Retina (tissue), 1 donor: ENCODE measurements around the gene TAPT1.

ENCODE experiments used
- DNase-seq: peaks from one replicate; pipeline ENCODE4 v3.0.0-alpha.2; 2016

The TAPT1 gene

DNA sequence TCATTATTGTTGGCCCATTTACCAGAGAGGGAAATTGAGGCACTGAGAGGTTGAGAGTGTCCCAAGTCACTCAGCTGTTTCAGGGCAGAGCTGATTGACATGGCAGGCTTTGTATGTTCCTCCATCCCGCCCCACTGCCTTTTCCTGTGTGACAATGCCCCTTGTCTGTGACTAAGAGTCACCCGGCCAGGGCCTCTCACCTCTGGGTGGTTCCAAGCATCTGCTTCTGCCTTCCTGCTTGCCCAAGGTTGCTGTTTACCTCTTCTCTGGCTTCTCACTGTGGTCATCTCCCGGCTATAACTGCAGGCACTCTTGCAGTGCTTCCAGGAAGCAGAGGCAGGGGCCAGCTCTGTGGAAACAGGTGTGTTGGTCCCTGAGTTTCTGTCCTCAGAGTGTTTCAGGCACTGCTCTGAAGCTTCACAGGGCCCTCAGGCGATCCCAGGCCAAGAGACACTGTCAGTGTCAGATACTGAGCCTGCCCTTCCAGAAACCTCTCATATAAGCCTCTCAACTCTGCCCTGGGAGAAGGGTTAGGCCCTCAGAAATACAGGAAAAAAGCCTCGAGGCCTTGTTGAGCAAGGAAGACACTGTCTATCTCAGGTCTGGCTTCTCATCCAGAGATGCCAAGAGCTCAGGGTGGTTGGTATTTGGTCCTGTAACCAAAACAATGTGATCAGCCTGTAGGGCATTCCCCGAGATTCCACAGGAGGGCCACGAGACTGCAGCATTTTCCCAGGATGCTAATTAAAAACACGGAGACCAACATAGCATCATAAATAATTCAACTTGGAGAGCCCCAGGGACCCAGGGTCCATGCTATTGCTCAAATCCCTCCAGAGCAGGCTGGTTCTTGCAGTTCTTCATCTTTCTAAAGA is 100.5 kb downstream of the TAPT1 start:
- no peak for DNase-seq

DNA sequence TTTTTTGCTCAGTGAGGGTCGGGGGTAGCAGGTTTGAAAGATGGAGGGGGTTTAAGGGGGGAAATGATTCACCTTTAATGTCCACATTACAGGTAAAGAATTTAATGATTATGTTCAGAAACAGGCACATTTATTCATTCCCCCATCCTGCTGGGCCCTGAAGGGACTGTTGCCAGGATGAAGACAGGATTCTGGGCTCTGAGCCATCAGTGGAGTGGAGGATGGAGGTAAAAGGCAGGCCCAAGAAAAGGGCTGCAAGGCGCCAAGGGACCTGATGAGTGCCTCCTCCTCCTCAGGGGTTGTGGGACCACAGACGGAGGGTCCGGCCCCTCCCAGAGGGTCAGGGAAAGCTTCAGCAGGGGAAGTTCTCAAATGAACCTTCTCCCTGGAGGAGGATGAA is 102.0 kb downstream of the TAPT1 start:
- DNase-seq: no peak

DNA sequence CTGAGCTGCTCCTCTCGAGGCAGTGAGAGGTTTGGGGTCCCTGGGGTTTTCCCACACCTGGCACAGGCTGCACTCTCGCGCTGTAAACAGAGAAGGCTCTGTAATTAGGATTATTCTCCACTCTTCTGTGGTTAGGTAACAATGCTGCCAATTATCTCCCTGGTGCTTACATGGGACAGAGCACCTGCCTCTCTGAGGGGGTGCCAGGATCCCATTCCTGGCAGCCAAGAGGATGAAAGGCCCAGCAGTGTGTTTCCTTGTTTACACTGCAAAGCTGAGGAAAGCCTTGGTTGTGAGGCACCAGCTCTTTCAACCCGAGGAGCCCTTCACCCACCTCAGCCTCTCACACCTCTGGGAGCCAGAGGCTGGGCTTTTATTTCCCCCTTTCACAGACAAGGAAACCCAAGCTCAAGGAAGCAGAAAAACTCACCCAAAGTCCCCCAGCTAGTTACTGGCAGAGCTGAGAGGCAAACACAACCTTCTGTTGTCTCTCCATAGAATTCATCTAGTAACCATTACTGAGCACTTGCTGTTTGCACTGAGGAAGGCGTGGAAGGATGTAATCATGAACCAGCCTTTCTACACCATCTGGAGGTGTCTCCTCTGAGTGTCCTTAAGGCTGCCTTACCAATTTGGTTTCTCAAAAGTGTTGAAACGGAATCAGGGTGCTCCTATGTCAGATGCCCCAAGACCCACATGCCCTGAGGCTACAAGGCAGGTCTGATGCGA is 102.8 kb downstream of the TAPT1 start:
- DNase-seq: no peak

DNA sequence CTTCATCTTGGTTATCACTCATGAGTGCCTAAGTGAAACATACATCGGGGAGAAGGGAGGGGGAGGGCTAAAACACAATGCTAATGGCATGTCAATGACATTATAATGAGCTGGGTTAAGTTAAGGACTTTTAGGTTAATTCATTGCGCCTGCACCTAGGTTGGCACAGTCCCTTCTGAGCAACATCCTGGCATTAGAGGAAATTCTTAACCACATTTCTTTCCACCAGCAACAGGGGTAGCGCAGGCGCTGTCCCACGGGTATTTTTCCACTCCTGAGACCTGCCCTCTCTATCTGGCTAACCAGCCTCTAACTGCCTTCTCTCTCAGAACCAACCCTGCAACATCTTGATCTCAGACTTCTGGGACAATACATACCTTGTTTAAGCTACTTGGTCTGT is 103.5 kb downstream of the TAPT1 start:
- no peak for DNase-seq

DNA sequence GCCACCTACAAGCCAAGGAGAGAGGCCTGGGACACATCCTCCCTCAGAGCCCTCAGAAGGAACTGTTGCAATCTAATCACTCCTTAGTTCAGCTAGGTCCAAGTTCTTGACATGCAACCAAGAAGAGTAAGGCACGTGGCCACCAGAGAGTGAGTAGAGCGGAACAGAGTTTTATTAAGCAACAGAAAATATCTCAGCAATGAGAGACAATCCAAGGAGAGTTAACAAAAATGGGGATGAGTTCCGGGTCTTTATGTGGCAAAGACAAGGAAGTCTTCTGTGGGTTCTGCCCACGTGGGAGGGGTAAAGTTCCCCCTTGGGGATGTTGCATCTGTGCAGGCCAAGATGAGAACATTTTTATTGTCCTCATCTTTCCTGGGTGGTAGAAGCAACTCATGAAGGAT is 104.0 kb downstream of the TAPT1 start:
- DNase-seq: no peak

DNA sequence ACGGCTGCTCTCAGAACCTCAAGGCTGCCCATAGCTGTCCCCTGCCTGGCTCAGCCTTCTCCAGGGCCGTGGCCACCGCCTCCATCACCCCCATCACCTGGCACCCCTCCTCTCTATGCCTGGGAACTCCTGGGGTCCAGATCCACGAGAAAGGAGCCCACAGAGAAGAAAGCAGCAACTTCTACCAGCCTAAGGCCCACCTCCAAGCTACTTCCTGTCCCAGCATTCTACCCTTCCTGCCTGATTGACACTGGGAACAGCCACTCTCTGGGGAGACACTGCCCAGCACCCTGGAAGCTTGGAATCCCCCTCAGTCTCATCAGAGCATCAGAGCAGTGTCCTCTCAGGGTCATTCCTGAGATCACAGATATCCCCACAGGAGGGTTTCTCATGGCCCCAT is 105.6 kb downstream of the TAPT1 start:
- DNase-seq: no peak

DNA sequence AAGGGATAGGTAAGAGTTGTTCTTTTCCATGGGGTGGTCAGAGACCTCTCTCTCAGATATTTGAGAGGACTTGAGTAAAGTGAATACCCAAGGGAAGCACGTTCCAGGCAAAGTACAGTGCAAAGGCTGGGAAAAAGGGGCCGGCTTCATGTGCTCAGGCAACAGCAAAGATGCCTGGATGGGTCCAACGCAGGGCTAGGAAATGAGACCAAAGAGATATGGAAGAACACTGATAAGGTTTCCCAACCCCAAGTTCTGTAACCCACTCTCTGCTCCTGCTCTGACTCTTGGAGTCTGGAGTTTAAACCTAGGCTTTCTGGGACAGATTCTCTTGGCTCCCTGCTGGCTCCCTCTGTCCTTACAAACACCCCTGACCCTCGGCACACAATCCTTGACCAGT is 106.3 kb downstream of the TAPT1 start:
- DNase-seq: no peak

DNA sequence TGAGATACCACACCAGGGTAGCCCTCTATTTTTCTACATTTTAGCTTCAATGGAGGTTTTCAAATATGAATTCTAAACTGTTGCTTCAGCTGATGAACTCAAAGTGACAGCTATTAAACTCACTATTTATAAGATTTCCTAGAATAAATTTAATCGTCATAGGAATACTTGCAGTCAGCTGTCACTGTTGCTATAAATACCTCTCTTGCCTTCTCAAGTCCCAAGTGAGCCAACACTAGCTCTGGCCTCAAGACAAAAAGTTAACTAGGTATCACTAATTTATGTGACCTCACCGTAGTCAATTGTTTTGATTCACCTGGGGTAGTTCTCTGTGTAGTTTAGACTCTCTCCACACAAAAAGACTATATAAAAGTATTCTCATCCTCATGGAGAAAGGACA is 108.2 kb downstream of the TAPT1 start:
- DNase-seq: no peak

DNA sequence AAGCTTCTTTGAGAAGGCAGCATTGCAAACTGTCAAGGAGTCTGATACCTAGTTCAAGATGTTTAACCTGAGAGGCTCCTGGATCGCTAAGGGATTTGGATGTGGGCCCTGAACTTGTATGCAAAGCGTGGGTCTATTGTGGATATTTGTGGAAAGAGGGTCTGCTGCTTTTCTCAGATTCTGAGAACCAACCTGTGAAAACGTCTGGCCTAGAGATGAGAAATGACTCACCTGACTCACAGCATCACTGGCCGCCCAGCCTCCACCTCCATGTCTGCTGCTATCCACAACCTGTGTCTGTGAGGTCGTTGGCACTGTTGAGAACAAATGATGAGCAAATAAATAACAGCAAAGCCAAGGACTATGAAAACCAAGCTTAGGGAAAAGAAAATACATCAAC is 109.1 kb downstream of the TAPT1 start:
- no peak for DNase-seq

DNA sequence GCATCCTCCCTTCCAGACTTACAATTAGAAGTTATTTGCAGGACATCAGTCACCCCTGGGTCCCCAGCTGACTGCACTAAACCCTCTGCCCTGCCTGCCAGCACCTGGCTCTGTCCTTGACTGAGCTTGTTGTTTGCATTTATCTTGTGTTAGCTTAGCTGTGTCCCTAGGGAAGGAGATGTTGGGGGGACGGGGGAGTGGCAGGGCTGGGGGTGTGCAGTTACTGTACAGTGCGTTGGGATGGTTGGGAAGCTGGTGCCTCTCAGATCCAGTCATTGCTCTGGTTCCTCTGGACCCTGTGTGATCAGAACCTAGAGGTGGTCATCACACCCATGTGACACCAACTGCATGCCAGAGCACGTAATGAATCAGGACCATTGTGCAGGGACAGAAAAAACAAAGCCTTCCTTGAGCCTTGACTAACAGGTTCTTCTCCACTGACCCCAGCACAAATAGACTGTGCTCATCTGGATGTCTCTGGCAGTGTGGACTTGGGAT is 109.7 kb downstream of the TAPT1 start:
- DNase-seq: no peak

DNA sequence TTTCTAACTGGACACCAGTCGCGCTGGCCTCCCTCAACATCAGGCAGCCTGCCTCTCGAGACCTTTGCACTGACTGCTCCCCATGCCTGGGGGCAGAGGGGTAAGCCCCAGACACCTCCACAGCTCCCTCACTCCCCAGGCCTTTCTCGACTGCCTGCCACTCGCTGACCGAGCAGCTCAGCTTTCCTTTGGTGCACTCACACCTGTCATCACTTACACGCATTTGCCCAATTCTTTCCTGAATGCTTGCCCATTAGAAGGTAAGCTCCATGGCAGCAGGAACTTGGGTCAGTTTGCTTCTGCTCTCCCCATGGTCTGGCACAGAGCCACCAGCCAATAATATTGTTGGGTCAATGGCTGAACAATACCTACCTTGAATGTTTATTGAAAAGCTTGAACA is 110.3 kb downstream of the TAPT1 start:
- DNase-seq: no peak

DNA sequence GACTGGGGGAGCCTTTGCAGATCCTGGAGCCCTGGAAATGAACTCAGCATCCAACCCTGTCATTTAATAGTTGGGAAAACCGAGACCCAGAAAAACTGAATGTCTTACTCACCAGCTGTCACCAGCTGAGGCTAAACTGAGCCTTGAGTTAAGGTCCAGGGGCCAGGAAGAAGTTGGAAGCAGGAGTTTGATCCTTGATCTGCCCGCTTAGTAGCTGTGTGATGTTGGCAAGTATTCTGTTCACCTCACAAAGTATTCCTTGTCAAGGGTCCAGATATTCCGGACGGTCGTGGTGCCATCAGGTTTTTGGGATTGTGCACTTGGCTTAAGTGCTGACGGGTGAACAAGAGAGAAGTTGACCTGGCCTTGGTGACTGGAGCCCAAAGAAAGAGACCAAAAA is 111.7 kb downstream of the TAPT1 start:
- DNase-seq: no peak

DNA sequence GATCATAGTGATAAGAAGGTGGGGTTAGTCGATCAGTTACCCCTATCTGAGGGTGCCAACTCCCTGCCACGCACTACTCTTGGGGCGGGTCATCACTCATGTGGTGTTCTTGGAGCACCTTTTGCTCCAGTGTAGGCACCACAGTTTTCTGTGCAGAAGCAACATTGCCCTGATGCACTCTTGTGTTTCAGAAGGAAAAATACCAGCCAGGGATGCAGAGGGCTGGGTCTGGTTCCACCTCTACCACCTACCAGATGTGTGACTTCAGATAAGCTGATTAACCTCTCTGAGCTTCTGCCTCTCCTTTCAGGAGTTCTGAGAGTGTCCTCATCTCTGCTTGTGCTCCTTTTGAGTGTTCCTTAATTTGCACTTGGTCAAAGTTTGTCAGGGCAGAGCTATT is 112.5 kb downstream of the TAPT1 start:
- no peak for DNase-seq

DNA sequence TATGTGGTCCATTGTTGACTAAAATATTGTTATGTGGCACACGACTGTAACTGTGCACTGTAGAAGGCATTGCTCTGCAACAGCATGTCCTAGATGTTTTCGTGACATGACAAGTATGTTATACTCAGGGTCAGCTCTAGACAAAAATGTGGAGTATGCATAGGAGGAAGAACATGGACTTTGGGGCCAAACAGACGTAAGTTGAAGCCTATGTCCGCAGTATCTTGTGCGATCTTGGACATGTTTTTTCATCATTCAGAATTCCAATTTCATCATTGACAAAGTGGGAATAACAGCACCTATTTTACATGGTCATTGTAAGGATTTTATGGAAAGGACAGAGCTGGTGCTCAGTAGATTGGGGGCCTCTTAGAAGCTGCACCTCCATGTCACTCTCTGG is 114.7 kb downstream of the TAPT1 start:
- DNase-seq: no peak

DNA sequence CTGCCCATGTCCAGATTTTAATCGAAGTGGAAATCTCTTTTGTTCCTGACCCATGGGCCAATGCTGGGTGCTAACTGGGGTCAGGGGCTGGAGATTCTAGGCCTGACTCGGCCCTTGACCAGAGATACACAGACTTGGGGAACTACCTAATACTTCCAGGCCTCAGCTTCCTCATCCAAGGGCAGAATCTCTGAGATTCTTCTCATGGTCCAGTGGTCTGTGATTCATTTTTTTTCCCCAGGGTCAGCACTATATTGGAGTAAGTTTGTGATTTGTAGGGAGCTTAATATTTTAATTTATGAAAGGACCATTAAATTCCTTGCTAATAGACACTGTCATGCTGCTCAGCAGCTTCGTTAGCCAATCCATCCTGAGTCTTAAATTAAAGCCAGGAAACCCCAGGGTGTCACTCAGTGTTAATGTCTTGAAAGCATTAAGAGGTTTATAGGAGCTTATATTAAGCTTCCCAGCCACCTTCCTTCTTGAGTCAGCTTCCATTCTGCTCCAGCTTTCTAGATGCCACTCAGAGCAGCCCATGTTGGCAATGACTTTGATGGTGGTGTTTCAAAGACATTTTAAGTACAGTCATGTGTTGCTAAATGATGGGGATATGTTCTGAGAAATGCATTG is 115.5 kb downstream of the TAPT1 start:
- DNase-seq: no peak
